Measurements from ENCODE around the gene MTMR3.

GRCh38 chr22:29994943-29995342, 112.0 kb downstream of the MTMR3 start:
- TF ChIP-seq POLR2A (IDR thresholded peaks at IDR 0.05; ENCODE audit: low read depth) (no peak), CTCF (IDR thresholded peaks at IDR 0.05) (no peak)

All from esophagus muscularis mucosa (tissue), 3 donors.